ENCODE results near the gene VCPKMT.

GRCh38 chr14:50103558-50103957 lies 12.8 kb downstream of the VCPKMT start:
- no peak for TF ChIP-seq CTCF (IDR thresholded peaks at IDR 0.05)
- TF ChIP-seq POLR2A (IDR thresholded peaks at IDR 0.05), result no peak
